ENCODE results near the gene GUK1. TPM values are rescaled to one million over a fixed set of nuclear protein-coding genes. Genes with fewer than 3 reads are reported as not detected.

GUK1 gene
- total RNA-seq, 2 experiments from 2014 or later: 206 TPM

GRCh38 chr1:228174482-228175315 lies 34.6 kb downstream of the GUK1 start:
- CTCF ChIA-PET: no interaction called here
- Mint-ChIP-seq H3K4me3 (no peak overlapping the region), H3K36me3 (ENCODE audit: low read depth) (no peaks in the 10 kb centered on the region), H3K9me3 (no peaks in the 10 kb centered on the region), H3K27ac (no peak overlapping the region), H3K27me3 (ENCODE audit: low read depth) (no peaks in the 10 kb centered on the region), H3K4me1 (ENCODE audit: low read depth) (peaks cover 2% of the 10 kb centered on the region)
- no peak for DNase-seq
- intact Hi-C loops (cut with micrococcal nuclease): loop anchor here (1.0 kb wide), 1 partner anchor 8 kb away; no protein-coding TSS in a partner anchor

GRCh38 chr1:228175316-228176023 lies 35.4 kb downstream of the GUK1 start:
- Mint-ChIP-seq H3K9me3 (no peaks in the 10 kb centered on the region), H3K36me3 (ENCODE audit: low read depth) (no peaks in the 10 kb centered on the region), H3K27ac (no peak overlapping the region)

DNA sequence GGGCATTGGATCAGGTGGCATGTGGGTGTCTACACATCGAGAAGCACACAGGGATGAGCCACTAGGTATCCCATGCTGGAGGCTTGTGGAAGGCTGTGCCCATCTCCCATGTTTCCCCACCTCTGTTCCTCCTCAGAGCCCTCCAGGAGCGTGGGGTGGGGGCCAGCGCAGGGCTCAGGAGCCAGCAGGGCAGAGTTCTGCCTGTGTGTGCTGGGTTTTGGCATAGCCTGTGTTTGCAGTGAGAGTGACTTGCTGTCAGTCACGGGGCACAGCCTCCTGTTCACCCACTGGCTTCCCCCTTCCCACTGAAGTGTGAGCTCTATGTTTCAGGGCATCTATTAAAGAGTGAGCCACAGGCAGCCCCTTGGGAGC lies 35.9 kb downstream of the GUK1 start:
- CTCF ChIA-PET: interaction anchor here (1.8 kb wide), 1 partner anchor 9 kb away, joined by 13 read pairs; no protein-coding TSS in a partner anchor
- no peak overlapping the region for H3K27ac Mint-ChIP-seq
- peaks cover 2% of the 10 kb centered on the region for H3K4me1 Mint-ChIP-seq (ENCODE audit: low read depth)
- no peak for DNase-seq
- no peaks in the 10 kb centered on the region for H3K36me3 Mint-ChIP-seq (ENCODE audit: low read depth)
- H3K4me3 Mint-ChIP-seq: no peak overlapping the region
- H3K9me3 Mint-ChIP-seq: no peaks in the 10 kb centered on the region
- intact Hi-C loops (cut with micrococcal nuclease): no loop called here
- H3K27me3 Mint-ChIP-seq (ENCODE audit: low read depth): no peaks in the 10 kb centered on the region

More at GRCh38 chr1:228175316-228176023, 35.4 kb downstream of the GUK1 start:
- intact Hi-C loops (cut with micrococcal nuclease): no loop called here
- no peak overlapping the region for H3K4me3 Mint-ChIP-seq
- CTCF ChIA-PET: interaction anchor here (1.8 kb wide), 1 partner anchor 8 kb away, joined by 13 read pairs; no protein-coding TSS in a partner anchor
- H3K4me1 Mint-ChIP-seq (ENCODE audit: low read depth): peaks cover 2% of the 10 kb centered on the region
- no peak for DNase-seq
- H3K27me3 Mint-ChIP-seq (ENCODE audit: low read depth): no peaks in the 10 kb centered on the region

- Mint-ChIP-seq H3K27ac (no peak overlapping the region), H3K4me1 (ENCODE audit: low read depth) (peaks cover 1% of the 10 kb centered on the region), H3K4me3 (no peak overlapping the region), H3K36me3 (ENCODE audit: low read depth) (no peaks in the 10 kb centered on the region), H3K27me3 (ENCODE audit: low read depth) (no peaks in the 10 kb centered on the region), H3K9me3 (no peaks in the 10 kb centered on the region)
- intact Hi-C loops (cut with micrococcal nuclease): no loop called here
- CTCF ChIA-PET: interaction anchor here (1.8 kb wide), 1 partner anchor 9 kb away, joined by 13 read pairs; no protein-coding TSS in a partner anchor
- no peak for DNase-seq
Measured at GRCh38 chr1:228176461-228177182, 36.5 kb downstream of the GUK1 start.

DNA sequence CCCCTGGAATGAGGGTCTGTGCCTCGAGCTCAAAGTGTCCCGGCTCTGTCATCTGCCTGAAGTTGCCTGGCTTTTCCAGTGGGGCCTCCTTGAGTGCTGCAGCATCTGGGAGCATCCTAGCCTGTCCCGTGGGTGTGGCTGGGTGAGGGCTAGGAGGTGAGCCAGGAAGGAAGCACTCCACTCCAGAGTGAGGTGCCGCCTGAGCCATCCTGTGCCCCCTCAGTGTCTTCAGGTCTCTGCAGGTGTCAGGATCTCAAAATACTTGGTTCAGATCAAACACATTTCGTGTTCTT lies 37.0 kb downstream of the GUK1 start:
- DNase-seq: no peak
- no peak overlapping the region for H3K4me3 Mint-ChIP-seq
- H3K4me1 Mint-ChIP-seq (ENCODE audit: low read depth): no peaks in the 10 kb centered on the region
- no peaks in the 10 kb centered on the region for H3K36me3 Mint-ChIP-seq (ENCODE audit: low read depth)
- intact Hi-C loops (cut with micrococcal nuclease): no loop called here
- H3K27ac Mint-ChIP-seq: no peak overlapping the region
- H3K9me3 Mint-ChIP-seq: no peaks in the 10 kb centered on the region
- no peaks in the 10 kb centered on the region for H3K27me3 Mint-ChIP-seq (ENCODE audit: low read depth)
- CTCF ChIA-PET: interaction anchor here (1.8 kb wide), 1 partner anchor 10 kb away, joined by 13 read pairs; no protein-coding TSS in a partner anchor

DNA sequence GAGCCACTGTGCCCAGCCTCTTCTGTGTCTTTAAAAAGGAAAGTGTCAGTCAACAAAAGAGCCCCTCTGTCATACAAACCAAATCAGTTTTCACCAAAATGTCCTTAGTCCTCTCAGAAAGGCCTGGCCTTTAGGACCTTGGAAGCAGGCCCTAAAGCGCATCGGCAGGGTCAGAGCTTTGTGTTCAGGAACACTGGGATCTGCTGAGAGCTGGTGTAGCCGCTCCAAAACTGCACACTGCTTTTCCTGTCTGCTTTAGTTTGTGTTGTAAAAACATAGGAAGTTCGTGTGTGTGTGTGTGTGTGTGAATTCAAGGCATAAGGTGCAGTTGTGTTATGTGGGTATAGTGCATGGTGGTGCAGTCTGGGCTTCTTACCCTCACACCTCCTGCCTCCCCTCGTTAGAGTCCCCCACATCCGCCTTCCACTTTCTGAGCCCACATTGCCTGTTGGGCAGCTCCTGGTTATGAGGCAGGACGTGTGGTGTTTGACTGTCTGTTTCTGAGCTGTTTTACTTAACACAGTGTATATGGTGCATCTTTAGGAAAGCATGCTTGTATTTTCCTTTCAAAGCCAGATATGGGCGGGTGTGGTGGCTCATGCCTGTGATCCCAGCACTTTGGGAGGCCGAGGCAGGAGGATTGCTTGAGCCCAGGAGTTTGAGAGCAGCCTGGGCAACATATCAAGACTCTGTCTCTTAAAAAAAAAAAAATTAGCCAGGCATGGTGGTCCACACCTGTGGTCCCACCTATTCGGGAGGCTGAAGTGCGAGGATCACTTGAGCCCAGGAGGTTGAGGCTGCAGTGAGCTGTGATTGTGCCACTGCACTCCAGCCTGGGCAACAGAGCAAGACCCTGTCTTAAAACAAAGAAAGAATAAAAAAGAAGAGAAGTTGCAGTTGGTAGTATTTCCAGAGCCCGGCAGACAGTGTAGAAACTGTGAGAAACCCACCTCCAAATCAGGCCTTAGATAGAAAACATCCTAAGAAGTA lies 37.9 kb downstream of the GUK1 start:
- Mint-ChIP-seq H3K36me3 (ENCODE audit: low read depth) (no peaks in the 10 kb centered on the region), H3K4me1 (ENCODE audit: low read depth) (no peaks in the 10 kb centered on the region), H3K4me3 (no peak overlapping the region), H3K27ac (no peak overlapping the region), H3K27me3 (ENCODE audit: low read depth) (no peaks in the 10 kb centered on the region), H3K9me3 (no peaks in the 10 kb centered on the region)
- intact Hi-C loops (cut with micrococcal nuclease): no loop called here
- no peak for DNase-seq
- CTCF ChIA-PET: interaction anchor here (1.3 to 1.5 kb wide), 2 partner anchors 10 to 47 kb away, joined by 3 to 4 read pairs; no protein-coding TSS in a partner anchor

- Mint-ChIP-seq H3K27me3 (ENCODE audit: low read depth) (no peaks in the 10 kb centered on the region), H3K36me3 (ENCODE audit: low read depth) (no peaks in the 10 kb centered on the region), H3K4me3 (no peak overlapping the region), H3K27ac (no peak overlapping the region), H3K4me1 (ENCODE audit: low read depth) (no peaks in the 10 kb centered on the region), H3K9me3 (no peaks in the 10 kb centered on the region)
- intact Hi-C loops (cut with micrococcal nuclease): no loop called here
- CTCF ChIA-PET: interaction anchor here (0.6 to 1.5 kb wide), 4 partner anchors 9 to 48 kb away, joined by 3 to 5 read pairs (median 4); no protein-coding TSS in a partner anchor
- DNase-seq: no peak
Measured at GRCh38 chr1:228178737-228179684, 38.9 kb downstream of the GUK1 start.

GRCh38 chr1:228180271-228180958 lies 40.3 kb downstream of the GUK1 start:
- no peaks in the 10 kb centered on the region for H3K27me3 Mint-ChIP-seq (ENCODE audit: low read depth)
- no peaks in the 10 kb centered on the region for H3K36me3 Mint-ChIP-seq (ENCODE audit: low read depth)
- intact Hi-C loops (cut with micrococcal nuclease): no loop called here
- no peak overlapping the region for H3K4me3 Mint-ChIP-seq
- DNase-seq: no peak
- CTCF ChIA-PET: interaction anchor here (0.7 to 1.6 kb wide), 4 partner anchors 13 to 276 kb away, joined by 3 to 9 read pairs (median 5); no protein-coding TSS in a partner anchor
- H3K4me1 Mint-ChIP-seq (ENCODE audit: low read depth): no peaks in the 10 kb centered on the region
- H3K9me3 Mint-ChIP-seq: no peaks in the 10 kb centered on the region
- no peak overlapping the region for H3K27ac Mint-ChIP-seq

DNA sequence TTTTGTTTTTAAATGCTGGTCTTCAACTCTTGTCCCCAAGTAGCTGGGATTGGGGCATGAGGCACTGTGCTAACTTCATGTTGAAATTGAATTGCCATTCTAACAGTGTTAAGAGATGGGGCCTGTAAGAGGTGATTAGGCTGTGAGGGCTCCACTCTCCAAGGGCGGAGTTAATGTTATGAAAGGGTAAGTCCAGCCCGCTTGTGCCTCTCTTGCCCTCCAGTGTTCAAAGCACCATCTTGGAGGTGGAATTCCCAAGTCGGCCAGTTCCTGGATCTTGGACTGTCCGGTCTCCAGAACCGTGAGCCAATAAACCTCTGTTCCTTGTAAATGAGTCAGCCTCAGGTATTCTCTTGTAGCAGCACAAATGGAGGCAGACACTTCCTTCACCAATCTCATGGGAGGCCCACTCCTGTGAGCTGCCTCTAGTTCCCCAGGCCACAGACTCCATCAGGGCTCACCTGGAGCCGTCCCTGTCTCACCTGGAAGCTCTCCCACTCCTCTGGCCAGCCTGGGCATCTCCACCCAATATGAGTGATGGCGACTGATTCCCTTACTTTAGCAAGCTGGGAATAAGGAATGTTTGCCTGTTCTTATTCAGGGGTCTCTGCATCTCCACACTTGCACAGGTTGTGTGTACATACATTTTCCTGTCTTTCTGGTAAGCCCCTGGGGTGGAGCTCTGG lies 41.0 kb downstream of the GUK1 start:
- CTCF ChIA-PET: interaction anchor here (0.7 to 1.6 kb wide), 5 partner anchors 12 to 275 kb away, joined by 3 to 9 read pairs (median 5); no protein-coding TSS in a partner anchor
- intact Hi-C loops (cut with micrococcal nuclease): no loop called here

GRCh38 chr1:228181645-228182034 lies 41.6 kb downstream of the GUK1 start:
- Mint-ChIP-seq H3K27me3 (ENCODE audit: low read depth) (no peaks in the 10 kb centered on the region), H3K4me1 (ENCODE audit: low read depth) (peaks cover 7% of the 10 kb centered on the region), H3K36me3 (ENCODE audit: low read depth) (no peaks in the 10 kb centered on the region), H3K9me3 (no peaks in the 10 kb centered on the region), H3K27ac (no peak overlapping the region), H3K4me3 (no peak overlapping the region)
- intact Hi-C loops (cut with micrococcal nuclease): no loop called here
- CTCF ChIA-PET: interaction anchor here (0.9 to 1.4 kb wide), 2 partner anchors 12 to 182 kb away, joined by 3 to 5 read pairs; no protein-coding TSS in a partner anchor
- DNase-seq: no peak

More for the DNA sequence above, 41.0 kb downstream of the GUK1 start:
- no peak for DNase-seq
- Mint-ChIP-seq H3K27me3 (ENCODE audit: low read depth) (no peaks in the 10 kb centered on the region), H3K4me3 (no peak overlapping the region), H3K36me3 (ENCODE audit: low read depth) (no peaks in the 10 kb centered on the region), H3K4me1 (ENCODE audit: low read depth) (peaks cover 6% of the 10 kb centered on the region), H3K9me3 (no peaks in the 10 kb centered on the region), H3K27ac (no peak overlapping the region)

Measured in activated naive CD4-positive, alpha-beta T cell treated with anti-CD3 and anti-CD28 coated beads for 36 hours (primary cell).